CD14-positive monocyte (primary cell): ENCODE data around the gene MAML3. TPM values are rescaled to one million over a fixed set of nuclear protein-coding genes. Genes with fewer than 3 reads are reported as not detected.

Experiments
- DNase-seq, 3 donors: peaks; one replicate each; pipeline ENCODE4 v3.0.0-alpha.2; 2011 to 2022
- H2AFZ ChIP-seq: 2 replicates; pipeline ENCODE4 v1.6.0; 2012; ENCODE audit warnings: mild to moderate bottlenecking, low read depth, low read length, inconsistent platforms; ENCODE audit not compliant: insufficient read depth, poor library complexity, severe bottlenecking
- H3K27ac ChIP-seq, 2 donors: 1 replicate in 1 of 2; 2 replicates in 1 of 2; pipeline ENCODE4 v1.5.1; 2012 to 2013; ENCODE audit warnings: low read length in 2 of 2, control low read depth in 1 of 2, inconsistent platforms in 1 of 2, low read depth in 1 of 2, mild to moderate bottlenecking in 1 of 2
- H3K27me3 ChIP-seq, 2 donors: one replicate each; pipeline versions ENCODE4 v1.6.0 to v1.6.1; 2011 to 2013; ENCODE audit warnings: low read length in 2 of 2; ENCODE audit not compliant: control insufficient read depth in 2 of 2, insufficient read depth in 2 of 2
- H3K36me3 ChIP-seq, 2 donors: replicated peaks in 1 of 2; 1 replicate in 1 of 2; 2 replicates in 1 of 2; pipeline versions ENCODE4 v1.5.1 to v1.6.1; 2012 to 2013; ENCODE audit warnings: low read length in 2 of 2, control low read depth in 1 of 2, inconsistent platforms in 1 of 2, mild to moderate bottlenecking in 1 of 2; ENCODE audit not compliant: insufficient read depth in 2 of 2, control insufficient read depth in 1 of 2
- H3K4me1 ChIP-seq, 2 donors: 1 replicate in 1 of 2; 2 replicates in 1 of 2; pipeline versions ENCODE4 v1.5.1 to v1.6.1; 2012 to 2013; ENCODE audit warnings: low read length in 2 of 2, control low read depth in 1 of 2, inconsistent platforms in 1 of 2, mild to moderate bottlenecking in 1 of 2, moderate library complexity in 1 of 2; ENCODE audit not compliant: insufficient read depth in 2 of 2, control insufficient read depth in 1 of 2
- H3K4me2 ChIP-seq: replicated peaks from 2 replicates; pipeline ENCODE3; 2012; ENCODE audit warnings: low read length, moderate library complexity, mild to moderate bottlenecking; ENCODE audit not compliant: poor library complexity, severe bottlenecking; ENCODE audit errors: extremely low read depth
- H3K4me3 ChIP-seq, 3 experiments: fragments of 200-600 bp in 1 of 3; sonication (generic) in 1 of 3; replicated peaks in 1 of 3; 1 replicate in 2 of 3; 2 replicates in 1 of 3; pipeline ENCODE4 v1.5.1; 2011 to 2013; ENCODE audit warnings: low read length in 3 of 3, mild to moderate bottlenecking in 3 of 3, control low read depth in 2 of 3, low read depth in 2 of 3, inconsistent platforms in 1 of 3, moderate library complexity in 1 of 3
- H3K79me2 ChIP-seq: 2 replicates; pipeline ENCODE4 v1.6.0; 2012; ENCODE audit warnings: mild to moderate bottlenecking, control low read depth, inconsistent platforms, low read length, moderate library complexity; ENCODE audit not compliant: insufficient read depth
- H3K9ac ChIP-seq: 2 replicates; pipeline ENCODE4 v1.6.0; 2017; ENCODE audit warnings: low read length, mild to moderate bottlenecking; ENCODE audit not compliant: insufficient read depth, poor library complexity, severe bottlenecking
- H3K9me3 ChIP-seq, 2 donors: replicated peaks in 1 of 2; 1 replicate in 1 of 2; 2 replicates in 1 of 2; pipeline versions ENCODE4 v1.5.1 to v1.6.1; 2012 to 2013; ENCODE audit warnings: low read length in 2 of 2, control low read depth in 1 of 2; ENCODE audit not compliant: control insufficient read depth in 1 of 2, insufficient read depth in 1 of 2
- H4K20me1 ChIP-seq: 2 replicates; pipeline ENCODE4 v1.6.0; 2012; ENCODE audit warnings: mild to moderate bottlenecking, low read length, control low read depth, moderate library complexity; ENCODE audit not compliant: insufficient read depth
- H3K27ac Mint-ChIP-seq, 7 donors: one replicate each; pipeline ENCODE4 v1.8.0; 2020; ENCODE audit warnings: mild to moderate bottlenecking in 7 of 7, mixed read lengths in 7 of 7, moderate library complexity in 6 of 7, inconsistent platforms in 2 of 7
- H3K27me3 Mint-ChIP-seq, 3 donors: one replicate each; pipeline ENCODE4 v1.8.0; 2021 to 2022; ENCODE audit warnings: low read depth in 3 of 3, mild to moderate bottlenecking in 3 of 3, mixed read lengths in 3 of 3, moderate library complexity in 3 of 3, inconsistent platforms in 1 of 3
- H3K36me3 Mint-ChIP-seq, 2 donors: one replicate each; pipeline ENCODE4 v1.8.0; 2020; ENCODE audit warnings: mixed read lengths in 2 of 2, inconsistent platforms in 1 of 2, mild to moderate bottlenecking in 1 of 2
- H3K4me1 Mint-ChIP-seq: one replicate; pipeline ENCODE4 v1.8.0; 2020; ENCODE audit warnings: mild to moderate bottlenecking, mixed read lengths
- H3K4me3 Mint-ChIP-seq, 2 donors: one replicate each; pipeline ENCODE4 v1.8.0; 2020; ENCODE audit warnings: mild to moderate bottlenecking in 2 of 2, mixed read lengths in 2 of 2, moderate library complexity in 1 of 2
- H3K9me3 Mint-ChIP-seq, 7 donors: one replicate each; pipeline ENCODE4 v1.8.0; 2020 to 2022; ENCODE audit warnings: mixed read lengths in 7 of 7, mild to moderate bottlenecking in 6 of 7, moderate library complexity in 6 of 7, inconsistent platforms in 2 of 7
- WGBS: methylation state at CpG from one replicate; pipeline ENCODE4 v1.1.5; 2013; ENCODE audit warnings: missing lambda C conversion rate; ENCODE audit not compliant: insufficient coverage; 5-methylcytosine and 5-hydroxymethylcytosine counted together
- intact Hi-C, 2 donors: fragments of 100-400 bp; cut with micrococcal nuclease; formaldehyde crosslinking; loops; one replicate each; pipeline versions ENCODE4 v1.15.0 to v1.15.1; 2023
- polyA plus RNA-seq, 3 donors: library from polyadenylated mRNA; depleted of rRNA in 1 of 3; unstranded in 2 of 3; stranded (reverse) in 1 of 3; fragments of 300-500 nt in 2 of 3; fragments of >200 nt in 1 of 3; fragmentation: Illumina TruSeq in 2 of 3; gene quantifications; 1 replicate in 2 of 3; 2 replicates in 1 of 3; pipeline ENCODE4 v1.2.3, GENCODE V29; 2012 to 2021
- TF ChIP-seq, protein P1 (sequence below): fragments of 200-600 bp; IDR thresholded peaks from one replicate; pipeline ENCODE4 v1.8.0; 2022; ENCODE audit warnings: antibody characterized with exemption, mild to moderate bottlenecking

The MAML3 gene
- polyA plus RNA-seq, 3 donors = 1.5 to 6.5 (median 2.3) TPM

GRCh38 chr4:139933104-139933503 is 220.9 kb downstream of the MAML3 start:
- WGBS = no CpG with 5 or more reads among the region's 6 CpGs
- no peaks in the 10 kb centered on the region for H3K9me3 Mint-ChIP-seq
- TF ChIP-seq, protein P1, sequence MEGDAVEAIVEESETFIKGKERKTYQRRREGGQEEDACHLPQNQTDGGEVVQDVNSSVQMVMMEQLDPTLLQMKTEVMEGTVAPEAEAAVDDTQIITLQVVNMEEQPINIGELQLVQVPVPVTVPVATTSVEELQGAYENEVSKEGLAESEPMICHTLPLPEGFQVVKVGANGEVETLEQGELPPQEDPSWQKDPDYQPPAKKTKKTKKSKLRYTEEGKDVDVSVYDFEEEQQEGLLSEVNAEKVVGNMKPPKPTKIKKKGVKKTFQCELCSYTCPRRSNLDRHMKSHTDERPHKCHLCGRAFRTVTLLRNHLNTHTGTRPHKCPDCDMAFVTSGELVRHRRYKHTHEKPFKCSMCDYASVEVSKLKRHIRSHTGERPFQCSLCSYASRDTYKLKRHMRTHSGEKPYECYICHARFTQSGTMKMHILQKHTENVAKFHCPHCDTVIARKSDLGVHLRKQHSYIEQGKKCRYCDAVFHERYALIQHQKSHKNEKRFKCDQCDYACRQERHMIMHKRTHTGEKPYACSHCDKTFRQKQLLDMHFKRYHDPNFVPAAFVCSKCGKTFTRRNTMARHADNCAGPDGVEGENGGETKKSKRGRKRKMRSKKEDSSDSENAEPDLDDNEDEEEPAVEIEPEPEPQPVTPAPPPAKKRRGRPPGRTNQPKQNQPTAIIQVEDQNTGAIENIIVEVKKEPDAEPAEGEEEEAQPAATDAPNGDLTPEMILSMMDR = no peak

DNA sequence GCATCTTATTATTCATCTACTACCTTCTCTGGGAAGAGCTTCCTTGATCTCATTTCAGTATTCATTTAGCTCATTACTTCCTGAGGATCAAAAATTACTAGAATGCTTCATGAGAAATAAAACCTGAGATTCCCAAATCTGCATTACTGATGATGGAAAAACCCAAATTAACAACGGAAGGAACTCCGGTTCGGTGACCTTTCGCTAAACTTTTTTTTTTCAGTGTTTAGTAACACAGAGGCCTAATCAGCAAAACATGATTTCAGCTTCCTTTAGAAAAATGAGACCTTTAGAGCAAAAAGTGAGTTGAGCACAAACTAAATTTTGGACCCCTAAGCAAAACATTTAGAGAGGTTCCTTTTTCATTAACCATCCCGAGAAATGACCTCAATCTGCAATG is 229.2 kb downstream of the MAML3 start:
- Histone ChIP-seq H3K79me2 (peaks cover 3% of the 10 kb centered on the region), H3K27me3 (no peaks in the 10 kb centered on the region), H3K4me1 (no peaks in the 10 kb centered on the region), H2AFZ (no peak overlapping the region), H4K20me1 (peaks cover 36% of the 10 kb centered on the region), H3K36me3 (no peaks in the 10 kb centered on the region), H3K4me3 (no peak overlapping the region), H3K9ac (no peak overlapping the region), H3K4me2 (no peak overlapping the region), H3K27ac (no peak overlapping the region), H3K9me3 (no peaks in the 10 kb centered on the region)
- H3K4me1 Mint-ChIP-seq = peaks cover 8% of the 10 kb centered on the region
- WGBS = 90% methylated on average over 3 of the region's 5 CpGs
- no peak overlapping the region for H3K27ac Mint-ChIP-seq
- no peaks in the 10 kb centered on the region for H3K36me3 Mint-ChIP-seq
- peaks cover 0 to 6% (median 1%) of the 10 kb centered on the region in 3 donors for H3K27me3 Mint-ChIP-seq
- DNase-seq = no peak
- TF ChIP-seq, protein P1 = no peak
- intact Hi-C loops = no loop called here
- H3K4me3 Mint-ChIP-seq = no peak overlapping the region
- no peaks in the 10 kb centered on the region for H3K9me3 Mint-ChIP-seq

More at GRCh38 chr4:139933104-139933503, 220.9 kb downstream of the MAML3 start:
- Mint-ChIP-seq H3K36me3 (no peaks in the 10 kb centered on the region), H3K4me3 (no peak overlapping the region), H3K4me1 (peaks cover 14% of the 10 kb centered on the region), H3K27me3 (peaks cover 0 to 2% (median 0%) of the 10 kb centered on the region in 3 donors), H3K27ac (peak overlapping the region in 1 of 7 donors; percentile 76)
- Histone ChIP-seq H3K79me2 (peaks cover 8% of the 10 kb centered on the region), H3K27me3 (no peaks in the 10 kb centered on the region), H4K20me1 (peaks cover 10% of the 10 kb centered on the region), H3K9me3 (no peaks in the 10 kb centered on the region), H3K4me1 (peaks cover 10 to 11% of the 10 kb centered on the region in 2 donors), H3K36me3 (no peaks in the 10 kb centered on the region), H3K4me2 (no peak overlapping the region), H3K4me3 (no peak overlapping the region), H3K9ac (no peak overlapping the region), H3K27ac (no peak overlapping the region), H2AFZ (no peak overlapping the region)
- intact Hi-C loops = no loop called here
- DNase-seq = no peak
